HL-60 (cell line): Measurements from ENCODE around the gene CSNK1D.

ENCODE experiments used
- DNase-seq, 2 experiments: peaks; one replicate each; pipeline ENCODE4 v3.0.0-alpha.2; 2010 to 2020; ENCODE audit warnings: low read depth in 1 of 2, low spot score in 1 of 2
- H3K27ac ChIP-seq: fragments of 250-450 bp; sonication (Bioruptor Pico); replicated peaks from 2 replicates; pipeline ENCODE4 v1.5.1; 2020; ENCODE audit warnings: mild to moderate bottlenecking, moderate library complexity
- H3K27me3 ChIP-seq: fragments of 250-450 bp; sonication (Bioruptor Pico); 2 replicates; pipeline ENCODE4 v1.5.1; 2021; ENCODE audit warnings: mild to moderate bottlenecking, moderate library complexity; ENCODE audit not compliant: insufficient read depth, poor library complexity, severe bottlenecking
- H3K4me3 ChIP-seq: replicated peaks from 2 replicates; pipeline ENCODE4 v1.5.1; 2011; ENCODE audit warnings: mild to moderate bottlenecking, control low read depth, low read length; ENCODE audit not compliant: insufficient read depth
- CTCF ChIP-seq: IDR thresholded peaks from one replicate; pipeline ENCODE4 v1.5.1; 2011; ENCODE audit warnings: low read length, control low read depth, inconsistent platforms; ENCODE audit not compliant: insufficient read depth
- GABPA ChIP-seq: IDR thresholded peaks from 2 replicates; pipeline ENCODE4 v1.6.1; 2012; ENCODE audit warnings: low read depth
- POLR2AphosphoS5 ChIP-seq: IDR thresholded peaks from 2 replicates; pipeline ENCODE4 v1.6.1; 2012; ENCODE audit warnings: low read depth
- REST ChIP-seq: IDR thresholded peaks from 2 replicates; pipeline ENCODE4 v1.6.1; 2012; ENCODE audit warnings: low read depth; ENCODE audit not compliant: insufficient replicate concordance
- SPI1 ChIP-seq: IDR thresholded peaks from 2 replicates; pipeline ENCODE4 v1.6.1; 2012; ENCODE audit warnings: low read depth, mild to moderate bottlenecking, borderline replicate concordance

The CSNK1D gene

DNA sequence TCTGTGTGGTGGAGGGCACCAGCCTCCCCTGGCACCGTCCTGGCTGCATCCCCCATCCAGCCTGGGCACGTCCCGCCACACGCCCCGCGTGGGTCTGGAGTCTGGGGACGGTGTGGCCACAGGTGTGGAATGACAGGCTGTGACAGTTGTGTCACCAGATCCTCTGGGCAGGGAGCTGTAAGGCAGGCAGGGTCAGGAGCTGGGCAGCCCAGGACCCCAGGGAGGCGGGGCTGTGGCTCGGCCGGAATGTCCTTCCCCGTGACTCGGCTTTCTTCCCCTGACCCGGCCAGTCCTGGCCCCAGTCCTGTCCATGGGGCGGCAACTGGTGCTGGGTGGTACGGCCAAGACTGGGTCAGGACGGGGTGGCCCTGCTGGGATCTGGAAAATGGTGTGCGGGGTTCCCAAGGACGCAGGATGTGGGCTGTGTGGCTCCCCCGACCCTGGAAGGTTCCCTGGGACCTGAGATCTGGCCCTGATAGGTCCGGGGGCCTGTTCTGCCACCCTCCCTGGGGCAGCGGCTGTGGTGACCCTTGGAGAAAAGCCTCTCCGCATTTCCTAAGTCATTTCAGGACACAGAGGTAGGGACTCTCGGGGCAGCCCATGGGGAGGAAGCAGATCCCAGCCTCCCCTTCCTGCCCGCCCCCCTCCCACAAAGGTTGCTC, 48.0 kb downstream of the CSNK1D start:
- no peak for TF ChIP-seq CTCF
- no peak for TF ChIP-seq SPI1
- TF ChIP-seq REST = no peak
- TF ChIP-seq GABPA = no peak
- TF ChIP-seq POLR2AphosphoS5 = no peak
- H3K4me3 ChIP-seq = no peak overlapping the region
- H3K27me3 ChIP-seq = no peaks in the 10 kb centered on the region
- no peak for DNase-seq
- H3K27ac ChIP-seq = no peak overlapping the region

DNA sequence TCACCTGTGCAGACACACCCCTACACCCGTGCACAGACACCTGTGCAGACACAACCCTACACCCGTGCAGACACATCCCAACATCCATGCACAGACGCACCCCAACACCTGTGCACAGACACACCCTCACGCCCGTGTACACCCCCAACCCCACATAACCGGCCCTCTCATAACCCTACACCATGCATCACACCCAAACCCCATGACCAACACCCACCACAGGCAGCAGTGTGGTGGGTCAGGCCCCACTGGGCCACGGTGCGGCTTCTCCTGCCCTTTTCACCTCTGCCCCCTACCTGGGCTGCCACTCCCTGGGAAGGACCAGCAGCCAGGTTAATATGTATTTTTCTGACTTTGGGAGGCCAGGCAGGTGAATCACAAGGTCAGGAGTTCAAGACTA, 48.8 kb downstream of the CSNK1D start:
- Histone ChIP-seq H3K27me3 (no peaks in the 10 kb centered on the region), H3K27ac (no peak overlapping the region), H3K4me3 (no peak overlapping the region)
- TF ChIP-seq REST = no peak
- DNase-seq = no peak

GRCh38 chr17:82223517-82223916, 50.0 kb downstream of the CSNK1D start:
- H3K4me3 ChIP-seq = no peak overlapping the region
- H3K27me3 ChIP-seq = no peaks in the 10 kb centered on the region
- no peak for DNase-seq
- H3K27ac ChIP-seq = no peak overlapping the region
- no peak for TF ChIP-seq CTCF
- no peak for TF ChIP-seq SPI1
- no peak for TF ChIP-seq REST
- TF ChIP-seq GABPA = no peak
- TF ChIP-seq POLR2AphosphoS5 = no peak

GRCh38 chr17:82222816-82223215, 50.7 kb downstream of the CSNK1D start:
- Histone ChIP-seq H3K27me3 (no peaks in the 10 kb centered on the region), H3K27ac (no peak overlapping the region), H3K4me3 (no peak overlapping the region)
- DNase-seq = peak in 1 of 2 experiments; percentile 59
- TF ChIP-seq POLR2AphosphoS5 (no peak), SPI1 (no peak), GABPA (no peak), CTCF (no peak), REST (no peak)
